Fibroblast of lung (primary cell): ENCODE measurements around the gene SEC23IP.

ENCODE experiments used
- CTCF ChIP-seq, 2 donors: IDR thresholded peaks in 1 of 2; conservative IDR thresholded peaks in 1 of 2; 1 replicate in 1 of 2; 2 replicates in 1 of 2; pipeline ENCODE4 v1.5.1; 2011 to 2012; ENCODE audit warnings: low read length in 2 of 2, control low read depth in 1 of 2, inconsistent platforms in 1 of 2, low read depth in 1 of 2, mild to moderate bottlenecking in 1 of 2
- EZH2 ChIP-seq: IDR thresholded peaks from 2 replicates; pipeline ENCODE4 v1.5.1; 2012; ENCODE audit warnings: low read length, control low read depth, mild to moderate bottlenecking; ENCODE audit errors: missing control alignments

GRCh38 chr10:119947300-119947699, 54.8 kb downstream of the SEC23IP start:
- TF ChIP-seq CTCF (conservative IDR thresholded peaks at IDR 0.05 in 1 of 2, IDR thresholded peaks at IDR 0.05 in 1 of 2; ENCODE audit: low read depth in 1 of 2, low read length in 2 of 2) (no peak), EZH2 (no peak)
